HUES6 (cell line): ENCODE results near the gene SQOR.

Experiments used
- H3K27ac ChIP-seq: 2 replicates; pipeline ENCODE4 v1.7.0; 2013; ENCODE audit warnings: low read depth, mild to moderate bottlenecking, low read length, inconsistent platforms
- H3K27me3 ChIP-seq: 2 replicates; pipeline ENCODE4 v1.6.1; 2013; ENCODE audit warnings: low read length; ENCODE audit not compliant: control insufficient read depth, insufficient read depth
- H3K36me3 ChIP-seq: 2 replicates; pipeline ENCODE4 v1.6.1; 2013; ENCODE audit warnings: low read length; ENCODE audit not compliant: control insufficient read depth, insufficient read depth
- H3K4me1 ChIP-seq: 2 replicates; pipeline ENCODE4 v1.6.1; 2013; ENCODE audit warnings: low read length; ENCODE audit not compliant: control insufficient read depth, insufficient read depth
- H3K4me3 ChIP-seq: 2 replicates; pipeline ENCODE4 v1.5.1; 2013; ENCODE audit warnings: low read depth, low read length
- H3K9ac ChIP-seq: one replicate; pipeline ENCODE4 v1.6.1; 2013; ENCODE audit warnings: mild to moderate bottlenecking, low read length
- H3K9me3 ChIP-seq: 2 replicates; pipeline ENCODE4 v1.6.1; 2013; ENCODE audit warnings: low read depth, low read length; ENCODE audit not compliant: control insufficient read depth, insufficient read depth

SQOR gene

DNA sequence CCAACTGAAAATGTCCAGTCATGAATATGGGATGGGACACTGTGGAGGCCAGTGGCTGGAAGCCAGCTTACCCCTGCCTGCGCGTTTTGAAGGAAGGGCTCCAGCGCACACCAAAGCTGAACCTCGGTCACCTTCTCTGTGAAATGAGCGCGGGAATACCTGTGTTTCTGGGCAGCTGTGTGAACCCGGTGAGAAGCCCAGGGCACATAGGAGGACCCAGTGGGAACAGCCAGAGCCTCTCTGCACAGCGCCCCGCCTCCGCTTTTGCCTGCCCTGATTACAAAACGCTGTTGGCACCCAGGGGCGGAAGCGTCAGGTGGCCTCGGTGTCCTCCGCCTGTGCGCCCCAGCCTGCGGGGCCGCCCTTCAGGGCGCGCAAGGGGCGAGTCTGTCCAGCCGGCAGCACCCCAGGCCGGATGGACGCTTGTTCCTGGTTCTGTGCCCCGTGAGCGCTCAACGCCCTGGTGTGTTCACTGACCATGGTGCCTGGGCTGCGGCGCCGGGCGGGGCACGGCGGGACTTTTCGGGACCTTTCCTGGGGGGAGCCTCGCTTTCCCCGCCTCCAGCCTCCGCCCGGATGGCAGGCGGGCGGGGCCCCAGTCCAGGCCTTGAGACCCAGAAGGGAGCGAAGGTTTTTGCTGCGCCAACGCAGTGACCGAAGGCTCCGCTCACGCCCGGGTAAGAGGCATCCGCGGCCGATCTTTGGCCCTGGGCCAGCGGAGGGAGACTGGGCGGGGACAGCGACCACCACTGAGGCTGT, at the start of gene SQOR:
Gene SQOR, plus strand, starts transcription at position 598 of the 759 bp plus-strand sequence. CDS start 23,895 bp downstream, outside the sequence.
- H3K4me3 ChIP-seq: peak within 1 kb of the TSS; percentile 77
- H3K4me1 ChIP-seq: peaks cover 4% of the 10 kb centered on the region; the same call in 1 of the 2 replicates
- H3K36me3 ChIP-seq: no peaks in the 10 kb centered on the region
- H3K27me3 ChIP-seq: peaks cover 62% of the 10 kb centered on the region
- no peak within 1 kb of the TSS for H3K27ac ChIP-seq
- H3K9me3 ChIP-seq: no peaks in the 10 kb centered on the region
- peak within 1 kb of the TSS; percentile 7 for H3K9ac ChIP-seq

GRCh38 chr15:45585069-45585791, 49.6 kb upstream of the SQOR start:
- H3K27ac ChIP-seq: no peak overlapping the region; the same call in 1 of the 2 replicates
- H3K27me3 ChIP-seq: no peaks in the 10 kb centered on the region
- H3K9me3 ChIP-seq: no peaks in the 10 kb centered on the region
- H3K36me3 ChIP-seq: no peaks in the 10 kb centered on the region
- H3K4me1 ChIP-seq: peaks cover 20% of the 10 kb centered on the region; the same call in 1 of the 2 replicates
- no peak overlapping the region for H3K4me3 ChIP-seq
- H3K9ac ChIP-seq: no peak overlapping the region

DNA sequence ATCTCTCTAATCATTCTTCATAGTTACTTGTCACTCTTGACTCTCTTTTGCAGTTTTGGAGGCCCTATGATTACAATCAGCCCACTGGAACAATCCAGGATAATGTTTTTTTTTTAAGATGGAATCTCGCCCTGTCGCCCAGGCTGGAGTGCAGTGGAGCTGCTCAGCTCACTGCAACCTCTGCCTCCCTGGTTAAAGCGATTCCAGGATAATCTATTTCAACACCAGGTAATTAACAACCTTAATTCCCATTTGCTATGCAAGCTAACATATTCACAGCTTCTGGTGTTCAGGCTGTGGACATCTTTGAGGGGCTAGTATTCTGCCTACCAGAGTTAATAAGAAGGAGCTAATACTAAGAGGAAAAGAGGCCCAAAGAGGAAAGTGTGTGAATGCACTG, 48.7 kb upstream of the SQOR start:
- Histone ChIP-seq H3K9ac (peak overlapping the region; percentile 90), H3K27me3 (no peaks in the 10 kb centered on the region), H3K4me3 (peak overlapping the region; percentile 73), H3K4me1 (peaks cover 20% of the 10 kb centered on the region; the same call in 1 of the 2 replicates), H3K36me3 (no peaks in the 10 kb centered on the region), H3K9me3 (no peaks in the 10 kb centered on the region), H3K27ac (peak overlapping the region; percentile 90; the same call in 1 of the 2 replicates)

DNA sequence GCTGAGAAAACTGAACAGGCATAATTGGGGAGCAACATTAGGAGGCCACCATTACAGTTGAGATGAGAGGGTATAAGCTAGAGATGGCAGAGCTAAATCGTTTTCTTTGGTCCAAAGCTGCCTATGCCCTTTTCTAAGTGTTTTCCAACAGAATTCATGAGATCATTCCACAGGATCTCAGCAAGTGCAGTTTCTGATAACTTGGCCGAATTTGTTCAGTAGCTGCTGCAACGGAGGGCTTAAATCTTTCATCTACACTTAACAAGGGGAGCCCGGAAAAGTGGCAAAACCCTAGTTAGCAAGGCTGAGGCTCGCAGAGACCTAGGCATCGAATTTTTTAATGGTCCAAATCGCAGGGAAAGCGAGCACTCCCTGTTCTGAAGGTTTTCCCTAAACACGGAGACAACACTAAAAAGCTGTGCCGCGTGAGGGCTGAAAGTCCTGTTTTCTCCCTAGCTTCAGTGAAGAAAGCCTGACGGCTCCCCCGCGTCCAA, 48.2 kb upstream of the SQOR start:
- H3K27me3 ChIP-seq: no peaks in the 10 kb centered on the region
- H3K9ac ChIP-seq: peak overlapping the region; percentile 90
- peak overlapping the region; percentile 73 for H3K4me3 ChIP-seq
- H3K4me1 ChIP-seq: peaks cover 20% of the 10 kb centered on the region; the same call in 1 of the 2 replicates
- H3K27ac ChIP-seq: peak overlapping the region; percentile 90
- no peaks in the 10 kb centered on the region for H3K36me3 ChIP-seq
- no peaks in the 10 kb centered on the region for H3K9me3 ChIP-seq

- Histone ChIP-seq H3K9me3 (no peaks in the 10 kb centered on the region), H3K9ac (peak within 1 kb of the TSS; percentile 90), H3K27me3 (no peaks in the 10 kb centered on the region), H3K36me3 (peaks cover 4% of the 10 kb centered on the region; the same call in 1 of the 2 replicates), H3K4me1 (peaks cover 20% of the 10 kb centered on the region; the same call in 1 of the 2 replicates), H3K4me3 (peak within 1 kb of the TSS; percentile 73), H3K27ac (peak within 1 kb of the TSS; percentile 90)
Observed at GRCh38 chr15:45587095-45587862, 47.5 kb upstream of the SQOR start, which contains the start of gene BLOC1S6. TSS of gene BLOC1S6 (plus strand) at chr15:45587379. CDS start at chr15:45587444, 65 bp downstream.

DNA sequence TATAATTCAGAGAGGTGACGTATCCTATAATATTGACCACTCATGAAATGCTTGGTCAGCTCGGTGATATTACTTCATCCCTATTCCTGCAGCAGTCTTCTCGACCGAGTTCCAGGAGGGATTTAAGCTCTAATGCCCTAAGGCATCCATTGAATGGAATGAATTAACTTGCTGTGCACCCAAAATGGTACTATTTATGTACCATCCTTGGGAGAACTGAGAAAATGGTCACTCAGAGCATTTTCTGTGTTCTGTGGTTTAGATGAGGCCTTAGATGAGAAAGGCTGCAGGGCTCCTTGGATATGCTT, 47.0 kb upstream of the SQOR start:
- H3K36me3 ChIP-seq: peaks cover 9% of the 10 kb centered on the region
- H3K9me3 ChIP-seq: no peaks in the 10 kb centered on the region
- H3K27ac ChIP-seq: peak overlapping the region; percentile 90; the same call in 1 of the 2 replicates
- peak overlapping the region; percentile 73 for H3K4me3 ChIP-seq
- peaks cover 20% of the 10 kb centered on the region; the same call in 1 of the 2 replicates for H3K4me1 ChIP-seq
- H3K27me3 ChIP-seq: no peaks in the 10 kb centered on the region
- H3K9ac ChIP-seq: peak overlapping the region; percentile 90

- H3K4me1 ChIP-seq: peaks cover 20% of the 10 kb centered on the region; the same call in 1 of the 2 replicates
- H3K9ac ChIP-seq: peak overlapping the region; percentile 90
- no peaks in the 10 kb centered on the region for H3K9me3 ChIP-seq
- H3K36me3 ChIP-seq: peaks cover 12% of the 10 kb centered on the region
- peak overlapping the region; percentile 73 for H3K4me3 ChIP-seq
- no peaks in the 10 kb centered on the region for H3K27me3 ChIP-seq
- H3K27ac ChIP-seq: no peak overlapping the region
Observed at GRCh38 chr15:45588219-45588875, 46.5 kb upstream of the SQOR start.

DNA sequence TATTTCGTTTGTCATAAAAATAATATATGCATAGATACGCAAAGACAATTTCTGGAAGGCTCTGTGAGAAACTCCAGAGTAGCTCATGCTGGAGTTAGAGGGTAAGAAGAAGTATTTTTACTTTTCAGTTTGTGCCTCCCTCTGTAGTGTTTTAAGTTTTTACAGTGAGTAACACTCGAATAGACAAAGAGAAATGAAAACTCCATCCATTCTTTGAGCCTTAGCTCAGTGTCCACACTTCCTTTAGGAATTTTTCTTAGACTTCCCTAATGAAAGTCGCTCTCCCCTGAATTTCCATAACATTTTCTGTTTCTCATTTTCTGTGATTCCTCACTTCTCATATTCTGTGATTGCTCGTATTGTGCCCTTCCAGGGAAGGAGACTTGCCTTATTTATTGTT, 45.6 kb upstream of the SQOR start:
- peak overlapping the region; percentile 73; the same call in 1 of the 2 replicates for H3K4me3 ChIP-seq
- no peak overlapping the region for H3K27ac ChIP-seq
- no peaks in the 10 kb centered on the region for H3K9me3 ChIP-seq
- no peak overlapping the region for H3K9ac ChIP-seq
- peaks cover 12% of the 10 kb centered on the region for H3K36me3 ChIP-seq
- H3K4me1 ChIP-seq: peaks cover 20% of the 10 kb centered on the region; the same call in 1 of the 2 replicates
- no peaks in the 10 kb centered on the region for H3K27me3 ChIP-seq

DNA sequence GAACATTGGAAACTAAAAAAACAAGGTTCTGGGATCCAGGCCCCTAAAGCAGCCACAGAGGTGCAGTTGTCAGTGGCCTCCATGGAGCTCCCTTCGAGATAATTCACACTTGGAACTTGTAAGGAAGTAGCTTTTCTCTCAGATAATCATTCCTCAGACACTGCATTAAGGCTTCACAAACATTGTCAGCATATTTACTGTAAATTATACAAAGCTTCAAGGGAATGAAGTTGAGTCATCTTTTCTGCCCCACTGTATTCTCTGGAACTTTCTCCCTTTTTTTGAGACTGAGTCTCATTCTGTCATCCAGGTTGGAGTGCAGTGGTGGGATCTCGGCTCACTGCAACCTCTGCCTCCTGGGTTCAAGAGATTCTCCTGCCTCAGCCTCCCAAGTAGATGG, 40.5 kb upstream of the SQOR start:
- Histone ChIP-seq H3K9ac (no peak overlapping the region), H3K9me3 (peaks cover 4% of the 10 kb centered on the region; the same call in 1 of the 2 replicates), H3K4me1 (no peaks in the 10 kb centered on the region), H3K27ac (no peak overlapping the region), H3K36me3 (peaks cover 39% of the 10 kb centered on the region), H3K27me3 (no peaks in the 10 kb centered on the region), H3K4me3 (no peak overlapping the region)
